Endodermal cell (in vitro differentiated cells): ENCODE data around the gene MYCL. TPM values are rescaled to one million over a fixed set of nuclear protein-coding genes. Genes with fewer than 3 reads are reported as not detected.

Experiments
- DNase-seq: peaks from one replicate; pipeline ENCODE4 v3.0.0-alpha.2; 2017
- H3K27ac ChIP-seq: 2 replicates; pipeline ENCODE4 v1.5.1; 2013; ENCODE audit warnings: mild to moderate bottlenecking, low read depth, low read length, moderate library complexity
- H3K27me3 ChIP-seq: 2 replicates; pipeline ENCODE4 v1.6.1; 2013; ENCODE audit warnings: mild to moderate bottlenecking, low read length, moderate library complexity; ENCODE audit not compliant: insufficient read depth, control insufficient read depth, poor library complexity, severe bottlenecking
- H3K36me3 ChIP-seq: 2 replicates; pipeline ENCODE4 v1.7.0; 2013; ENCODE audit warnings: mild to moderate bottlenecking, low read length, moderate library complexity; ENCODE audit not compliant: control insufficient read depth, insufficient read depth
- H3K4me1 ChIP-seq: one replicate; pipeline ENCODE4 v1.7.0; 2013; ENCODE audit warnings: low read length; ENCODE audit not compliant: control insufficient read depth, insufficient read depth
- H3K4me3 ChIP-seq: 2 replicates; pipeline ENCODE4 v1.5.1; 2013; ENCODE audit warnings: mild to moderate bottlenecking, low read length, moderate library complexity
- H3K9ac ChIP-seq: 2 replicates; pipeline ENCODE4 v1.6.1; 2013; ENCODE audit warnings: mild to moderate bottlenecking, low read length, moderate library complexity; ENCODE audit not compliant: poor library complexity, severe bottlenecking; ENCODE audit errors: extremely low read depth
- H3K9me3 ChIP-seq: 2 replicates; pipeline ENCODE4 v1.6.1; 2013; ENCODE audit warnings: mild to moderate bottlenecking, low read length, moderate library complexity; ENCODE audit not compliant: control insufficient read depth
- H3K27ac Mint-ChIP-seq: 2 replicates; pipeline ENCODE4 v1.8.0; 2020; ENCODE audit warnings: mixed read lengths
- H3K27me3 Mint-ChIP-seq: 2 replicates; pipeline ENCODE4 v1.8.0; 2021; ENCODE audit warnings: mild to moderate bottlenecking, mixed read lengths; ENCODE audit not compliant: insufficient read depth
- H3K36me3 Mint-ChIP-seq: 2 replicates; pipeline ENCODE4 v1.8.0; 2020; ENCODE audit warnings: low read depth, mixed read lengths
- H3K4me1 Mint-ChIP-seq: 2 replicates; pipeline ENCODE4 v1.8.0; 2020; ENCODE audit warnings: mixed read lengths
- H3K4me3 Mint-ChIP-seq: 2 replicates; pipeline ENCODE4 v1.8.0; 2020; ENCODE audit warnings: mild to moderate bottlenecking, moderate library complexity, mixed read lengths
- H3K9me3 Mint-ChIP-seq: 2 replicates; pipeline ENCODE4 v1.8.0; 2020; ENCODE audit warnings: mild to moderate bottlenecking, mixed read lengths
- CTCF ChIP-seq: fragments of 200-600 bp; sonication (generic); conservative IDR thresholded peaks from 2 replicates; pipeline ENCODE4 v1.5.0; 2021; ENCODE audit warnings: antibody characterized with exemption, mild to moderate bottlenecking
- WGBS, 2 experiments: methylation state at CpG; one replicate each; pipeline versions ENCODE4 v1.1.5 to v1.1.7; 2013; ENCODE audit warnings: missing lambda C conversion rate in 2 of 2, mixed read lengths in 1 of 2; ENCODE audit not compliant: insufficient coverage in 1 of 2, insufficient read length in 1 of 2; 5-methylcytosine and 5-hydroxymethylcytosine counted together
- total RNA-seq, 2 donors: library from RNA; stranded (reverse); fragmentation: NEBNext Ultra II Directional in 1 of 2; extraction: Animal tissue kit (Norgen Biotek cat#: 25700) in 1 of 2; gene quantifications; 2 replicates in 1 of 2; 3 replicates in 1 of 2; pipeline ENCODE4 v1.2.1, GENCODE V29; 2021

MYCL gene
- total RNA-seq, 2 donors from 2014 or later = 35.0 to 39.5 TPM

- no peak overlapping the region for H3K27ac ChIP-seq
- WGBS, 2 experiments = 60 to 98% methylated on average over 1 to 2 of the region's 2 CpGs
- no peaks in the 10 kb centered on the region for H3K36me3 ChIP-seq
- Mint-ChIP-seq H3K9me3 (no peaks in the 10 kb centered on the region), H3K36me3 (no peaks in the 10 kb centered on the region), H3K4me3 (no peak overlapping the region), H3K27me3 (peaks cover 9% of the 10 kb centered on the region), H3K27ac (no peak overlapping the region), H3K4me1 (peaks cover 15% of the 10 kb centered on the region)
- no peak for TF ChIP-seq CTCF
- DNase-seq = no peak
- H3K27me3 ChIP-seq = no peaks in the 10 kb centered on the region
- H3K4me3 ChIP-seq = no peak overlapping the region
- no peaks in the 10 kb centered on the region for H3K9me3 ChIP-seq
- no peak overlapping the region for H3K9ac ChIP-seq
- H3K4me1 ChIP-seq = peaks cover 11% of the 10 kb centered on the region
These were observed 35.2 kb upstream of the MYCL start for GRCh38 chr1:39936724-39937491.

- Histone ChIP-seq H3K27me3 (no peaks in the 10 kb centered on the region), H3K4me3 (no peak overlapping the region), H3K4me1 (no peaks in the 10 kb centered on the region), H3K9me3 (no peaks in the 10 kb centered on the region), H3K9ac (no peak overlapping the region), H3K36me3 (no peaks in the 10 kb centered on the region), H3K27ac (no peak overlapping the region)
- H3K27ac Mint-ChIP-seq = no peak overlapping the region
- 91 to 93% methylated on average over 9 to 12 of the region's 12 CpGs for WGBS, 2 experiments
- no peak for DNase-seq
- no peak for TF ChIP-seq CTCF
- peaks cover 2% of the 10 kb centered on the region for H3K4me1 Mint-ChIP-seq
- H3K4me3 Mint-ChIP-seq = no peak overlapping the region
- no peaks in the 10 kb centered on the region for H3K9me3 Mint-ChIP-seq
- peaks cover 3% of the 10 kb centered on the region for H3K27me3 Mint-ChIP-seq
- H3K36me3 Mint-ChIP-seq = no peaks in the 10 kb centered on the region
These were observed 32.5 kb upstream of the MYCL start for GRCh38 chr1:39933956-39934941.

- Histone ChIP-seq H3K9me3 (no peaks in the 10 kb centered on the region), H3K4me1 (peaks cover 13% of the 10 kb centered on the region), H3K27me3 (no peaks in the 10 kb centered on the region), H3K27ac (no peak overlapping the region), H3K36me3 (no peaks in the 10 kb centered on the region), H3K9ac (no peak overlapping the region), H3K4me3 (no peak overlapping the region)
- Mint-ChIP-seq H3K4me3 (no peak overlapping the region), H3K27me3 (peaks cover 3% of the 10 kb centered on the region), H3K27ac (no peak overlapping the region), H3K36me3 (no peaks in the 10 kb centered on the region), H3K4me1 (peaks cover 26% of the 10 kb centered on the region), H3K9me3 (no peaks in the 10 kb centered on the region)
- DNase-seq = no peak
- no peak for TF ChIP-seq CTCF
- WGBS, 2 experiments = 73 to 98% methylated on average over 4 to 7 of the region's 7 CpGs
These were observed 27.3 kb upstream of the MYCL start for GRCh38 chr1:39928809-39929587.
